NT2/D1 (cell line): ENCODE measurements around the gene GPR62.

Experiments used
- SUZ12 ChIP-seq: IDR thresholded peaks from 2 replicates; pipeline ENCODE4 v1.6.1; 2011; ENCODE audit not compliant: insufficient read length, insufficient read depth; ENCODE audit errors: extremely low read depth
- YY1 ChIP-seq: IDR thresholded peaks from 2 replicates; pipeline ENCODE4 v1.6.1; 2011; ENCODE audit not compliant: insufficient read length, insufficient read depth
- ZNF274 ChIP-seq: IDR thresholded peaks from 2 replicates; pipeline ENCODE4 v1.6.1; 2011; ENCODE audit warnings: mild to moderate bottlenecking, low read depth, low read length

GRCh38 chr3:52002748-52003147, 47.6 kb downstream of the GPR62 start:
- no peak for TF ChIP-seq ZNF274
- no peak for TF ChIP-seq YY1
- no peak for TF ChIP-seq SUZ12
